Measurements from ENCODE around the gene CNPY4. TPM values are rescaled to one million over a fixed set of nuclear protein-coding genes. Genes with fewer than 3 reads are reported as not detected.

Gene CNPY4
- total and polyA plus RNA-seq, 9 donors = 11.7 to 42.8 (median 24.9) TPM

DNA sequence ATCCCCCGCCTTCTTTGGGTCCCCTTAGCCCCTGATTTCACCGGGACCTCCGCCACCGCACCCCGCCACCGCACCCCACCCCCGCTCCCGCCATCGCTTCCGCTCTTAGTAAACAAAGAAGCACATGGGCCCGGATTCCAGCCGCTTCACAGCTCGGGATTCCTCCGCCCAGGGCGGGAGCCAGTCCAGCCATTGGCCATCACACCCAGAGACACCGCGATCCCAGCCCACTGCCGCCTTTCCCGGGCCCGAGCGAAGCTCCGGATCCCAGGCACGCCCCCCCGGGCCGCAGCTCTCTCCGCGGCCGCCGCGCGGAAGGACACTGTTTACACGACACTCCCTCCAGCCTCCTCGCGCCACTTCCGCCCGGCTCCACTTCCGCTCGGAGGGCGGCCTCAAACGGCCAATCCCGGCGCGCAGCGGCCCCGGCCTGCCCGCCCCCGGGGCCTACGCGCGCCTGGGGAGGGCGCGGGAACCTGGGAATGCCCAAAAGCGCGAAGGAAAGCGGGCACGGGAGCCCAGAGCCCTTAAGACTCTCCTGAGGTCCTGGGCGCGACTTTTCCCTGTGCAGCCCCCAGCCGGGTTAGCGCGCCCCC, 18.9 kb upstream of the CNPY4 start:
- TF ChIP-seq, protein P1, sequence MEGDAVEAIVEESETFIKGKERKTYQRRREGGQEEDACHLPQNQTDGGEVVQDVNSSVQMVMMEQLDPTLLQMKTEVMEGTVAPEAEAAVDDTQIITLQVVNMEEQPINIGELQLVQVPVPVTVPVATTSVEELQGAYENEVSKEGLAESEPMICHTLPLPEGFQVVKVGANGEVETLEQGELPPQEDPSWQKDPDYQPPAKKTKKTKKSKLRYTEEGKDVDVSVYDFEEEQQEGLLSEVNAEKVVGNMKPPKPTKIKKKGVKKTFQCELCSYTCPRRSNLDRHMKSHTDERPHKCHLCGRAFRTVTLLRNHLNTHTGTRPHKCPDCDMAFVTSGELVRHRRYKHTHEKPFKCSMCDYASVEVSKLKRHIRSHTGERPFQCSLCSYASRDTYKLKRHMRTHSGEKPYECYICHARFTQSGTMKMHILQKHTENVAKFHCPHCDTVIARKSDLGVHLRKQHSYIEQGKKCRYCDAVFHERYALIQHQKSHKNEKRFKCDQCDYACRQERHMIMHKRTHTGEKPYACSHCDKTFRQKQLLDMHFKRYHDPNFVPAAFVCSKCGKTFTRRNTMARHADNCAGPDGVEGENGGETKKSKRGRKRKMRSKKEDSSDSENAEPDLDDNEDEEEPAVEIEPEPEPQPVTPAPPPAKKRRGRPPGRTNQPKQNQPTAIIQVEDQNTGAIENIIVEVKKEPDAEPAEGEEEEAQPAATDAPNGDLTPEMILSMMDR (IDR thresholded peaks at IDR 0.05) = no peak
- peak; percentile 34 for TF ChIP-seq POLR2A (IDR thresholded peaks at IDR 0.05)
- intact Hi-C loops (cut with DNase I) = no loop called here
- no peaks in the 10 kb centered on the region for H3K36me3 ChIP-seq

DNA sequence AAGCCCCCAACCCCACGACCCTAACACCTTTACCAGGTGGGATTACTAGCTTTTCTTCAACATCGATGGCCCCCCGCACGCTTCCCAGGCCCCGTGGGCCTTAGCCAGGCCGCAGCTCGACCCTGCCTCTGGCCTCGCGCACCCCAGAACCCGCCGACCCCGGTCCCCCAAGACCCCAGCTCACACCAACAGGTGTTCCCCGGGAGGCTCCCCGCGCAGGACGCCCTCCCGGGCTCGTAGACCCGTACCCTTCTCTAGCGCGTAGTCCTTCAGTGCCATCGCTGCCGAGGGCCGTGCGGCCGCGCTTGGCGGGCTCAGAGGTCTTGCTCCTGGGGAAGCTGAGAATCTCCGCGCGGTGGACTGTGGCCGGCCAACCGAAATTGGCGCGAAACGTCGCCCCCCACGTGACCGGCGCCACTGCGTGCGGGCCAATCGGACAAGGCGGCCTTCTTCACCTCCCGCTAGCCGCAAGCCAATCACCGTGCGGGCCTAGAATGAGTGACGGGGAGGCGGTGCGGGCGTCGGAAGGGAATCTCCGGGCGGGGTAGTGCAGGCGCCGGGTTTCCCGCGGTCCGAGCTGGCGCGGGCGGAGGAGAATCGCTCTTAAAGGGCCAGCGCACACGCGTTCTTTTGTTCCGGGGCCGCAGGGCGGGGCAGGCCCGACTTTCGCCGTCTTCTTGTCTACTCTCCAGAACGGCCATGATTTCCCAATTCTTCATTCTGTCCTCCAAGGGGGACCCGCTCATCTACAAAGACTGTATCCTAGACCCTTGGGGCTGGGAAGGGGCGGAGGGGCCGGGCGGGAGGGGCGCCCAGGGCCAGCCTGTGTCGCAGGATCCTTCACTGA, 18.2 kb upstream of the CNPY4 start, which contains the start of the genes AP4M1 and MCM7:
TSS of gene AP4M1 (plus strand) at position 628 of the 847 bp plus-strand sequence. CDS start at position 700, 72 bp downstream.
TSS of gene MCM7 (minus strand) at position 382 of the 847 bp plus-strand sequence. CDS start at position 279, 103 bp downstream.
- Histone ChIP-seq H3K27me3 (no peaks in the 10 kb centered on the region), H3K4me3 (peak within 1 kb of the TSS; percentile 85), H3K36me3 (no peaks in the 10 kb centered on the region), H3K27ac (peak within 1 kb of the TSS; percentile 78 to 91), H3K9me3 (no peaks in the 10 kb centered on the region), H3K4me1 (ENCODE audit: insufficient read depth) (no peaks in the 10 kb centered on the region)
- peak; percentile 5 for TF ChIP-seq POLR2A (IDR thresholded peaks at IDR 0.05)
- TF ChIP-seq, protein P1 (IDR thresholded peaks at IDR 0.05) = no peak
- no peak for TF ChIP-seq EP300 (IDR thresholded peaks at IDR 0.05)
- intact Hi-C loops (cut with DNase I) = no loop called here
- DNase-seq = peak; percentile 97 to 98 (median 98)
- 0 to 1% (median 0%) methylated on average over 75 to 80 of the region's 80 CpGs for WGBS, 3 donors

More for the DNA sequence above, 18.9 kb upstream of the CNPY4 start:
- H3K27me3 ChIP-seq = no peaks in the 10 kb centered on the region
- no peaks in the 10 kb centered on the region for H3K9me3 ChIP-seq
- 0 to 1% (median 0%) methylated on average over 40 to 61 of the region's 61 CpGs for WGBS, 3 donors
- H3K27ac ChIP-seq = peak overlapping the region; percentile 78 to 91
- peak; percentile 95 to 98 (median 96) for DNase-seq
- H3K4me1 ChIP-seq (ENCODE audit: insufficient read depth) = no peaks in the 10 kb centered on the region
- peak overlapping the region; percentile 85 for H3K4me3 ChIP-seq

DNA sequence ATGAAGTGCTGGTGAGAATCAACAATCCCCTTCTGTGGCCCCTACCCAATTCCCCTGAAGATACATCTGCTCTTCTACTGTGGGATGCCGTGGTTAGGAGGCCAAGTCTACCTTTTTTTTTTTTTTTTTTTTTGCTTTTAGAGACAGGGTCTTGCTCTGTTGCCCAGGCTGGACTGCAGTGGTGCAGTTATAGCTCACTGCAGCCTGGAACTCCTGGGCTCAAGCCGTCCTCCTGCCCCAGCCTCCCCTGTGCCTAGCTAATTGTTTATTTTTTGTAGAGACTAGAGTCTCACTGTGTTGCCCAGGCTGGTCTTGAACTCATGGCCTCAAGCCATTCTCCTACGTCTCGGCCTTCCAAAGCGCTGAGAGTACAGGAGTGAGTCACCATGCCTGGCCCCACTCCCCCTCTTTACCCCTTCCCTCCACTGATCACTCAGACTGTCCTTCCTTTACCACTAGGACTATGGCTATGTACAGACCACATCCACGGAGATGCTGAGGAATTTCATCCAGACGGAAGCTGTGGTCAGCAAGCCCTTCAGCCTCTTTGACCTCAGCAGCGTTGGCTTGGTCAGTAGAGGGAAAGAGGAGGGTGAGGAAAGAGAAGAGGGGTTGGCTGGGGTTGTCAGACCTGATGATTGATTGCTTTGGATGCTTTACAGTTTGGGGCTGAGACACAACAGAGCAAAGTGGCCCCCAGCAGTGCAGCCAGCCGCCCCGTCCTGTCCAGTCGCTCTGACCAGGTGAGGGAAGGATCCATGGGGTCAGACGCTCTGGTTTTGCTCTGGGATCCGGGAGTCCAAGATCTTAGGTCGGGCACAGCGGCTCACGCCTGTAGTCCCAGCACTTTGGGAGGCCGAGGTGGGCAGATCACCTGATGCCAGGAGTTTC, 16.2 kb upstream of the CNPY4 start:
- Histone ChIP-seq H3K9me3 (no peaks in the 10 kb centered on the region), H3K4me3 (no peak overlapping the region), H3K4me1 (ENCODE audit: insufficient read depth) (no peaks in the 10 kb centered on the region), H3K27me3 (no peaks in the 10 kb centered on the region), H3K36me3 (no peaks in the 10 kb centered on the region), H3K27ac (no peak overlapping the region)
- DNase-seq = no peak
- intact Hi-C loops (cut with DNase I) = no loop called here
- TF ChIP-seq, protein P1 (IDR thresholded peaks at IDR 0.05) = no peak
- TF ChIP-seq EP300 (IDR thresholded peaks at IDR 0.05) (no peak), POLR2A (IDR thresholded peaks at IDR 0.05) (no peak)
- 74 to 80% (median 79%) methylated on average over 17 of the region's 17 CpGs for WGBS, 3 donors

DNA sequence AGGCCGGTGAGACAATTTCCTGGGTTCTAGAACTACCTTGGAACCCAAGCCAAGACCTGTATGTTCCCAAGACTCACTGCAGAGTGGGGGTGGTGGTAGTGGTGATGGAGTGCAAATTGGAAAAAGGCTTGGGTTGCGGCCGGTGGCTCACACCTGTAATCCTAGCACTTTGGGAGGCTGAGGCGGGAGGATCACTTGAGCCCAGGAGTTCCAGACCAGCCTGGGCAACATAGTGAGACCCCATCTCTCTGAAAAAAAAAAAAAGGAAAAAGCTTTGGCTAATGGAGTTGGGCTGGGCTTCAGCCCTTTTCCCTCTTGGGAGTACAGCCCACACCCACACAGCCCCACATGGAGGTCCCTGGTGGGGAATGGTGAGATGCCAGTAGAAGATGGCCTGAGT, 13.9 kb upstream of the CNPY4 start:
- TF ChIP-seq EP300 (IDR thresholded peaks at IDR 0.05) (no peak), POLR2A (IDR thresholded peaks at IDR 0.05) (no peak)
- TF ChIP-seq, protein P1 (IDR thresholded peaks at IDR 0.05) = no peak
- 89 to 95% (median 91%) methylated on average over 4 of the region's 4 CpGs for WGBS, 3 donors
- Histone ChIP-seq H3K9me3 (no peaks in the 10 kb centered on the region), H3K36me3 (no peaks in the 10 kb centered on the region), H3K4me1 (ENCODE audit: insufficient read depth) (no peaks in the 10 kb centered on the region), H3K4me3 (no peak overlapping the region), H3K27me3 (no peaks in the 10 kb centered on the region), H3K27ac (no peak overlapping the region)
- no peak for DNase-seq
- intact Hi-C loops (cut with DNase I) = no loop called here
